ENCODE results near the gene SELENBP1.
"Not testable (repeated sequence)": the region's sequence is repeated elsewhere in the genome, so short reads cannot be mapped to it uniquely, and the experiment has no call there.

The SELENBP1 gene

DNA sequence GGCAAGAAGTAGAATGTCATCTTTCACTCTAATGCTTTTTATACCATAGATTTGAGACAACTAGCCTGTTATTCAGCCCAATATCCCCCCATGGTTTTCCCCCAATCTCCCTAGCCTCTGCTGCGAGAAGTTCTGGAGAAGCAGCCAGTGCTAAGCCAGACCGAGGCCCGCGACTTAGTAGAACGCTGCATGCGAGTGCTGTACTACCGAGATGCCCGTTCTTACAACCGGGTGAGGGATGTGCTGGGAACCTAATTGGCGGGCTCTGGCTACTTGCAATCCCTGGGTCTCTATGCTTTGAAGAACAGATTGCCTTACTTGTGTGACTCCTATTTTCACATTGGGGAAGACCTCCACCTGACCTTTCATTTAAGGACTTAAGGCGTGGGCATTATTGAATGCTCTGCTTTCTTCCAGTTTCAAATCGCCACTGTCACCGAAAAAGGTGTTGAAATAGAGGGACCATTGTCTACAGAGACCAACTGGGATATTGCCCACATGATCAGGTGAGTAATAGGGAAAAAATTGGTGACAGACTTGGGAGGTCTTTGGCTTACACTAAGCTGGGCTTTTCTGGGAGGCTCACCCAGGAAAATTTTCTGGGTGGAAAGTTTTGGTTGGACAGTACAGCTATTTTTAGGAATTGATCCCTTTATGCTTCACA is 28.8 kb upstream of the SELENBP1 start:
- Histone ChIP-seq H3K79me2 (ENCODE audit: control insufficient read depth, low read length) (peaks cover 36% of the 10 kb centered on the region), H3K9me2 (replicated peaks; ENCODE audit: control insufficient read depth, low read length) (no peaks in the 10 kb centered on the region), H3K27ac (ENCODE audit: low read depth, low read length) (no peak overlapping the region), H3K4me2 (ENCODE audit: low read length) (peak overlapping the region; percentile 86), H3K4me3 (ENCODE audit: low read length) (peak overlapping the region; percentile 95), H3K9me3 (ENCODE audit: control insufficient read depth, insufficient read depth, low read length) (no peaks in the 10 kb centered on the region), H3F3A (ENCODE audit: control insufficient read depth, insufficient read depth) (peaks cover 33% of the 10 kb centered on the region), H3K36me3 (ENCODE audit: control insufficient read depth, low read length) (peaks cover 67% of the 10 kb centered on the region), H3K4me1 (ENCODE audit: control insufficient read depth, low read length) (peaks cover 22% of the 10 kb centered on the region), H4K20me1 (ENCODE audit: control insufficient read depth, insufficient read depth, low read depth, low read length) (no peaks in the 10 kb centered on the region), H3K27me3 (ENCODE audit: control insufficient read depth, low read length) (no peaks in the 10 kb centered on the region)
- TF ChIP-seq, protein P1, sequence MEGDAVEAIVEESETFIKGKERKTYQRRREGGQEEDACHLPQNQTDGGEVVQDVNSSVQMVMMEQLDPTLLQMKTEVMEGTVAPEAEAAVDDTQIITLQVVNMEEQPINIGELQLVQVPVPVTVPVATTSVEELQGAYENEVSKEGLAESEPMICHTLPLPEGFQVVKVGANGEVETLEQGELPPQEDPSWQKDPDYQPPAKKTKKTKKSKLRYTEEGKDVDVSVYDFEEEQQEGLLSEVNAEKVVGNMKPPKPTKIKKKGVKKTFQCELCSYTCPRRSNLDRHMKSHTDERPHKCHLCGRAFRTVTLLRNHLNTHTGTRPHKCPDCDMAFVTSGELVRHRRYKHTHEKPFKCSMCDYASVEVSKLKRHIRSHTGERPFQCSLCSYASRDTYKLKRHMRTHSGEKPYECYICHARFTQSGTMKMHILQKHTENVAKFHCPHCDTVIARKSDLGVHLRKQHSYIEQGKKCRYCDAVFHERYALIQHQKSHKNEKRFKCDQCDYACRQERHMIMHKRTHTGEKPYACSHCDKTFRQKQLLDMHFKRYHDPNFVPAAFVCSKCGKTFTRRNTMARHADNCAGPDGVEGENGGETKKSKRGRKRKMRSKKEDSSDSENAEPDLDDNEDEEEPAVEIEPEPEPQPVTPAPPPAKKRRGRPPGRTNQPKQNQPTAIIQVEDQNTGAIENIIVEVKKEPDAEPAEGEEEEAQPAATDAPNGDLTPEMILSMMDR (IDR thresholded peaks at IDR 0.05; ENCODE audit: low read depth, low read length, poor library complexity, severe bottlenecking), result no peak
- TF ChIP-seq EZH2phosphoT487 (IDR thresholded peaks at IDR 0.05; ENCODE audit: borderline replicate concordance, low read length), result no peak

DNA sequence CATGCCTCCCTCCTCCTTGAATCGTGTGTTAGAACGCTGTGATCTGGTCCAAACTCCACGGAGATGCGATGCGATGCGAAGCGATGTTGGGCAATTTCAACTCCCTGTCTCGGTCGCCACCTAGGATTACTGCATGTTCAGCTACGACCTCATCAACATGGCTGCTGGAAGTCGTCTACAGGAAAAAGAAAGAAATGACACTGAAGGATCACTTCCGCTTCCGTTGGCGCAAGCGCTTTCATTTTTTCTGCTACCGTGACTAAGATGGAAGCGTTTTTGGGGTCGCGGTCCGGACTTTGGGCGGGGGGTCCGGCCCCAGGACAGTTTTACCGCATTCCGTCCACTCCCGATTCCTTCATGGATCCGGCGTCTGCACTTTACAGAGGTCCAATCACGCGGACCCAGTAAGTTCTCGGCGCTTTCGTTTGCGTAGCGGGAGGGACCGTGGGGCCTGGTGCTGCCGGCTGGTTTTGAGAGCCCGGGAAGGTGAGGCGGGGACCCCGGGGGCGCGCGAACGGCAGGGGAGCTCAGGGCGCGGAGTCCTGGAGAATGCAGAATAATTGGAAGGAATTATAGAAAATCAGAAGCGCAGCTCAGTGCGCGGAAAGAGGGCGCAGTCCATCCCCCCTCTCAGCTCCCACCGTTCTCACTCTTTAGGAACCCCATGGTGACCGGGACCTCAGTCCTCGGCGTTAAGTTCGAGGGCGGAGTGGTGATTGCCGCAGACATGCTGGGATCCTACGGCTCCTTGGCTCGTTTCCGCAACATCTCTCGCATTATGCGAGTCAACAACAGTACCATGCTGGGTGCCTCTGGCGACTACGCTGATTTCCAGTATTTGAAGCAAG is 27.0 kb upstream of the SELENBP1 start, which contains the start of gene PSMB4:
Gene PSMB4 (plus strand): TSS at position 250 of the 848 bp plus-strand sequence. CDS start 15 bp downstream, at position 265.
- Histone ChIP-seq H3K27me3 (ENCODE audit: control insufficient read depth, low read length) (no peaks in the 10 kb centered on the region), H3K79me2 (ENCODE audit: control insufficient read depth, low read length) (peaks cover 30% of the 10 kb centered on the region), H3K4me2 (ENCODE audit: low read length) (peak within 1 kb of the TSS; percentile 86), H3K4me3 (ENCODE audit: low read length) (peak within 1 kb of the TSS; percentile 95), H3K4me1 (ENCODE audit: control insufficient read depth, low read length) (peaks cover 22% of the 10 kb centered on the region), H3K36me3 (ENCODE audit: control insufficient read depth, low read length) (peaks cover 50% of the 10 kb centered on the region), H3K27ac (ENCODE audit: low read depth, low read length) (peak within 1 kb of the TSS; percentile 38), H3K9me2 (replicated peaks; ENCODE audit: control insufficient read depth, low read length) (no peaks in the 10 kb centered on the region), H3K9me3 (ENCODE audit: control insufficient read depth, insufficient read depth, low read length) (no peaks in the 10 kb centered on the region), H3F3A (ENCODE audit: control insufficient read depth, insufficient read depth) (peaks cover 33% of the 10 kb centered on the region), H4K20me1 (ENCODE audit: control insufficient read depth, insufficient read depth, low read depth, low read length) (no peaks in the 10 kb centered on the region)
- TF ChIP-seq, protein P1 (IDR thresholded peaks at IDR 0.05; ENCODE audit: low read depth, low read length, poor library complexity, severe bottlenecking), result peak; percentile 46
- no peak for TF ChIP-seq EZH2phosphoT487 (IDR thresholded peaks at IDR 0.05; ENCODE audit: borderline replicate concordance, low read length)

DNA sequence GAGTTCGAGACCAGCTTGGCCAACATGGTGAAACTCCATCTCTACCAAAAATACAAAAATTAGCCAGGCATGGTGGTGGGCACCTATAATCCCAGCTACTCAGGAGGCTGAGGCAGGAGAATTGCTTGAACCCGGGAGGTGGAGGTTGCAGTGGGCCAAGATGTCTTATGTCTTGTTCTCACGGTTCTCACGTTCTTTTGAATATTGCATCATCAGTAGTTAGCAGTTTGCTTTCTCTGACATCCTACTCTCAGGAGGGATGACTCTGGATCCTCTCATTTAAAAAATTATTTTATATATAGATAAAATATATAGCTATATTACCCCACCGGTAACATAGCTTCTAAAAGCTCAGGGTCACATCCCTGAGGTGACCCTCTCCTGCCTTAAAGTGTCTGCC is 23.8 kb upstream of the SELENBP1 start:
- H3K4me3 ChIP-seq (ENCODE audit: low read length); H3K9me3 ChIP-seq (ENCODE audit: control insufficient read depth, insufficient read depth, low read length); H3K27ac ChIP-seq (ENCODE audit: low read depth, low read length); H3K27me3 ChIP-seq (ENCODE audit: control insufficient read depth, low read length); H3F3A ChIP-seq (ENCODE audit: control insufficient read depth, insufficient read depth); H3K4me2 ChIP-seq (ENCODE audit: low read length); H3K9me2 ChIP-seq (replicated peaks; ENCODE audit: control insufficient read depth, low read length); H4K20me1 ChIP-seq (ENCODE audit: control insufficient read depth, insufficient read depth, low read depth, low read length): not testable (repeated sequence)
- Histone ChIP-seq H3K79me2 (ENCODE audit: control insufficient read depth, low read length) (peaks cover 20% of the 10 kb centered on the region), H3K4me1 (ENCODE audit: control insufficient read depth, low read length) (peaks cover 19% of the 10 kb centered on the region), H3K36me3 (ENCODE audit: control insufficient read depth, low read length) (peaks cover 18% of the 10 kb centered on the region)

DNA sequence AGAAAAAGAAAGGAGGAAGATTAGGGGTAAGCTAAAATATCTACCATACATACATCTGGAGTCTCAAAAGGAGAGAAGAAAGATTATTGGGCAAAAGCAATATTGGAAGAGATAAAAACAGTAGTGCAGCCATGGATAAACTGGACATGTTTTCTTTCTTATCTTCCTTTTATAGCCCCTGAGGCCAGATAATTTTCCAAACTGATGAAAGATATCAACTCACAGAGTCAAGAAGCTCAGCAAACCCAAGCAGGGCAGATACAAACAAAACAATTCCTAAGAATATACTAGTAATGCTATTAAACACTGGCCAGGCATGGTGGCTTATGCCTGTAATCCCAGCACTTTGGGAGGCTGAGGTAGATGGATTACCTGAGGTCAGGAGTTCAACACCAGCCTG is 21.1 kb upstream of the SELENBP1 start:
- H3K27ac ChIP-seq (ENCODE audit: low read depth, low read length), result no peak overlapping the region
- no peak overlapping the region for H3K4me3 ChIP-seq (ENCODE audit: low read length)
- no peaks in the 10 kb centered on the region for H3K79me2 ChIP-seq (ENCODE audit: control insufficient read depth, low read length)
- H3K36me3 ChIP-seq (ENCODE audit: control insufficient read depth, low read length), result no peaks in the 10 kb centered on the region
- no peaks in the 10 kb centered on the region for H4K20me1 ChIP-seq (ENCODE audit: control insufficient read depth, insufficient read depth, low read depth, low read length)
- H3K4me2 ChIP-seq (ENCODE audit: low read length), result no peak overlapping the region
- no peaks in the 10 kb centered on the region for H3K27me3 ChIP-seq (ENCODE audit: control insufficient read depth, low read length)
- peaks cover 2% of the 10 kb centered on the region for H3K4me1 ChIP-seq (ENCODE audit: control insufficient read depth, low read length)
- no peaks in the 10 kb centered on the region for H3F3A ChIP-seq (ENCODE audit: control insufficient read depth, insufficient read depth)
- no peaks in the 10 kb centered on the region for H3K9me3 ChIP-seq (ENCODE audit: control insufficient read depth, insufficient read depth, low read length)
- H3K9me2 ChIP-seq (replicated peaks; ENCODE audit: control insufficient read depth, low read length), result no peaks in the 10 kb centered on the region
- TF ChIP-seq, protein P1 (IDR thresholded peaks at IDR 0.05; ENCODE audit: low read depth, low read length, poor library complexity, severe bottlenecking), result no peak
- TF ChIP-seq EZH2phosphoT487 (IDR thresholded peaks at IDR 0.05; ENCODE audit: borderline replicate concordance, low read length), result no peak

Data from DOHH2 (cell line).